Measurements from ENCODE around the gene DNMT3B.

DNA sequence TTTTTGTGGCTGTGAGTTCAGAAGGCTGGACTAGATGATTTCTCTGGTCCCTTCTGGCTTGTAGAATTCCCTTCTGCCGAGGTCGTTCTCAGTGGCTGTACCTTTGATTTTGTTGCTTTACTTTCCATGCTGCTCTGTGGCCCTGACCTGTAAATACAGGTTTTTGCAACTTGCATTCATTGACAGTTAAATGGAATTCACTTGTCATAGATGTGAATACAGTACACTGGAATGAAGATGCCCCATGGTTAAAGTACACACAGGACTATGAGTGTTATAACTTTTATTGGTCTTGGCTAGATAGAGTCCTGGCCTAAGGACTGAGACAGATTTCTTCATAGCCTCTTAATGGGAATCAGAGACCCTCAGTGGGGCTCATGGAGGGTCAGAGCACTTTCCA lies 83.6 kb downstream of the DNMT3B start:
- TF ChIP-seq, protein P1, sequence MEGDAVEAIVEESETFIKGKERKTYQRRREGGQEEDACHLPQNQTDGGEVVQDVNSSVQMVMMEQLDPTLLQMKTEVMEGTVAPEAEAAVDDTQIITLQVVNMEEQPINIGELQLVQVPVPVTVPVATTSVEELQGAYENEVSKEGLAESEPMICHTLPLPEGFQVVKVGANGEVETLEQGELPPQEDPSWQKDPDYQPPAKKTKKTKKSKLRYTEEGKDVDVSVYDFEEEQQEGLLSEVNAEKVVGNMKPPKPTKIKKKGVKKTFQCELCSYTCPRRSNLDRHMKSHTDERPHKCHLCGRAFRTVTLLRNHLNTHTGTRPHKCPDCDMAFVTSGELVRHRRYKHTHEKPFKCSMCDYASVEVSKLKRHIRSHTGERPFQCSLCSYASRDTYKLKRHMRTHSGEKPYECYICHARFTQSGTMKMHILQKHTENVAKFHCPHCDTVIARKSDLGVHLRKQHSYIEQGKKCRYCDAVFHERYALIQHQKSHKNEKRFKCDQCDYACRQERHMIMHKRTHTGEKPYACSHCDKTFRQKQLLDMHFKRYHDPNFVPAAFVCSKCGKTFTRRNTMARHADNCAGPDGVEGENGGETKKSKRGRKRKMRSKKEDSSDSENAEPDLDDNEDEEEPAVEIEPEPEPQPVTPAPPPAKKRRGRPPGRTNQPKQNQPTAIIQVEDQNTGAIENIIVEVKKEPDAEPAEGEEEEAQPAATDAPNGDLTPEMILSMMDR (IDR thresholded peaks at IDR 0.05; ENCODE audit: borderline replicate concordance, extremely low read depth, low read length, poor library complexity, severe bottlenecking): no peak
- no peak for TF ChIP-seq EZH2 (IDR thresholded peaks at IDR 0.05; ENCODE audit: borderline replicate concordance, low read depth, low read length, severe bottlenecking)

All from DND-41 (cell line).